Lower leg skin (tissue), 4 donors: ENCODE results near the gene AKNAD1. TPM values are rescaled to one million over a fixed set of nuclear protein-coding genes. Genes with fewer than 3 reads are reported as not detected.

ENCODE experiments used
- DNase-seq, 2 donors: peaks; one replicate each; pipeline ENCODE4 v3.0.0-alpha.2; 2019; ENCODE audit warnings: low spot score in 2 of 2
- H3K4me3 ChIP-seq: fragments of 200-600 bp; sonication (generic); 2 replicates; pipeline ENCODE4 v1.5.1; 2017; ENCODE audit warnings: mild to moderate bottlenecking, low read depth; ENCODE audit not compliant: poor library complexity, severe bottlenecking
- CTCF ChIP-seq, 3 donors: fragments of 450-650 bp; IDR thresholded peaks; one replicate each; pipeline ENCODE4 v1.5.1; 2016; ENCODE audit warnings: antibody characterized with exemption in 3 of 3, mild to moderate bottlenecking in 3 of 3, moderate library complexity in 2 of 3
- POLR2A ChIP-seq, 2 donors: fragments of 450-650 bp; IDR thresholded peaks; one replicate each; pipeline ENCODE4 v1.6.1; 2016 to 2017; ENCODE audit warnings: antibody characterized with exemption in 2 of 2, mild to moderate bottlenecking in 1 of 2, moderate library complexity in 1 of 2
- WGBS, 2 donors: methylation state at CpG; one replicate each; pipeline ENCODE4 v1.1.5; 2018; 5-methylcytosine and 5-hydroxymethylcytosine counted together
- intact Hi-C: fragments of 100-400 bp; cut with DNase I; formaldehyde crosslinking; loops from one replicate; pipeline ENCODE4 v1.15.0; 2023; ENCODE audit warnings: low total_unique reads
- total RNA-seq, 4 donors: library from RNA; depleted of rRNA; stranded (reverse); fragments of >200 nt; gene quantifications; one replicate each; pipeline ENCODE4 v1.1.0, GENCODE V29; 2016

Gene AKNAD1
- total RNA-seq, 4 donors from 2014 or later = 2.8 to 5.5 (median 3.5) TPM

- H3K4me3 ChIP-seq = no peak overlapping the region
- WGBS, 2 donors = 83 to 88% methylated on average over 5 of the region's 5 CpGs
- TF ChIP-seq CTCF (IDR thresholded peaks at IDR 0.05) (no peak), POLR2A (IDR thresholded peaks at IDR 0.05) (no peak)
- intact Hi-C loops = no loop called here
- no peak for DNase-seq
Measured at GRCh38 chr1:108871050-108871724, 14.3 kb upstream of the AKNAD1 start.

GRCh38 chr1:108865316-108865910 is 8.5 kb upstream of the AKNAD1 start:
- DNase-seq = no peak
- WGBS, 2 donors = 39 to 52% methylated on average over 4 of the region's 4 CpGs
- no peak for TF ChIP-seq CTCF (IDR thresholded peaks at IDR 0.05)
- TF ChIP-seq POLR2A (IDR thresholded peaks at IDR 0.05) = no peak
- intact Hi-C loops = no loop called here
- no peak overlapping the region for H3K4me3 ChIP-seq

- H3K4me3 ChIP-seq = no peak overlapping the region
- no peak for DNase-seq
- TF ChIP-seq CTCF (IDR thresholded peaks at IDR 0.05) (no peak), POLR2A (IDR thresholded peaks at IDR 0.05) (no peak)
- 93% methylated on average over 4 of the region's 4 CpGs for WGBS, 2 donors
- intact Hi-C loops = no loop called here
Measured at GRCh38 chr1:108863984-108864383, 7.1 kb upstream of the AKNAD1 start.

- intact Hi-C loops = no loop called here
- TF ChIP-seq CTCF (IDR thresholded peaks at IDR 0.05) = no peak
- TF ChIP-seq POLR2A (IDR thresholded peaks at IDR 0.05) = no peak
- WGBS, 2 donors = 93% methylated on average over 1 of the region's 1 CpG
- H3K4me3 ChIP-seq = no peak overlapping the region
- no peak for DNase-seq
Measured at GRCh38 chr1:108862698-108863477, 6.0 kb upstream of the AKNAD1 start.

- no peak for TF ChIP-seq CTCF (IDR thresholded peaks at IDR 0.05)
- TF ChIP-seq POLR2A (IDR thresholded peaks at IDR 0.05) = no peak
- no peak for DNase-seq
- 83% methylated on average over 7 of the region's 7 CpGs for WGBS, 2 donors
- H3K4me3 ChIP-seq = no peak overlapping the region
- intact Hi-C loops = no loop called here
Measured at GRCh38 chr1:108862017-108862610, 5.2 kb upstream of the AKNAD1 start.
